Stimulated activated CD4-positive, alpha-beta T cell treated with anti-CD3 and anti-CD28 coated beads, Interleukin-15, amount 100 ng/mL, for 24 hours (primary cell): ENCODE data around the gene SGCA.

ENCODE experiments used
- DNase-seq: peaks from one replicate; pipeline ENCODE4 v3.0.0-alpha.2; 2020

Gene SGCA

DNA sequence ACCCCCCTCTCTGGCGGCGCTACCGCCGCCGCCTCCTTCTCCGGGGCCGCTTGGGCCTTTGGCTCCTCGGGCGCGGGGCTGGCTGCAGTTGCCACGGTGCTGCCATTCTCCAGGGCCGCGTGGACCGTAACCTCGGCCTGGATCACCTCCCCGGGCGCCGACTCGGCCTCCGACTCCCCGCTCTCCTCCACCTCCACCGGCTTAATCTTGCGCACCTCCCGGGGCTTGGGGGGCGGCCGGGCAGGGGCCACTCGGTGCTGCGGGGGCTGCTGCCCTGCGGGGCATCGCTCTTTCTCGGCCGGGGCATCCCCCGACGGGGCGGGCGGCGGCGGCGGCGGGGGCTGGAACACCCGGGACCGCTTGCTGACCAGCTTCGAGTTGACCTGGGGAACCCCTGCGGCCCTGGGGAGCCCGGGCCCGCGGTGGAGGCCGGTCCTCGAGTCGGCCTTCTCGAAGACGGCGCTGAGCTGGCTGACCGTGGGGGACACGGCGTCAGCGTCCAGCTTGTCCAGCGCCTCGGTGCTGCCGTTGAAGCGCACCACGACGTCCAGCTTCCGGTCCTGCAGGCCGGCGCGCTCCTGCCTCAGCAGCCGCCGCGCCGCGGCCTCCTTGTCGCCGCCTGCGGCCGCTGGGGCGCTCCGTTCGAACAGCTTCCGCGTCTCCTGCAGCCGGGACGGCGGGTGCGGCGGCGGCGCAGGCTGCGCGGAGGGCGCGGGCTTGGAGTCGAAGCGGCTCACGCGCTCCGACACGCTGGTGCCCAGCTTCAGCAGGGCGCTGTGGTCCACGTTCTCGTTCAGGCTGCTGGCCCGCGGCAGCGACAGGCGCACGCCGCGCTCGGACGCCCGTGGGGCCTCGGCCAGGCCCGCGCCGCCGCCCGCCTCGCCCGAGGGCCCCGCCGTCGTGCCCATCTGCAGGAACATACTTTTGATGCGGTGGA lies 16.1 kb upstream of the SGCA start:
- DNase-seq: peak; percentile 66

DNA sequence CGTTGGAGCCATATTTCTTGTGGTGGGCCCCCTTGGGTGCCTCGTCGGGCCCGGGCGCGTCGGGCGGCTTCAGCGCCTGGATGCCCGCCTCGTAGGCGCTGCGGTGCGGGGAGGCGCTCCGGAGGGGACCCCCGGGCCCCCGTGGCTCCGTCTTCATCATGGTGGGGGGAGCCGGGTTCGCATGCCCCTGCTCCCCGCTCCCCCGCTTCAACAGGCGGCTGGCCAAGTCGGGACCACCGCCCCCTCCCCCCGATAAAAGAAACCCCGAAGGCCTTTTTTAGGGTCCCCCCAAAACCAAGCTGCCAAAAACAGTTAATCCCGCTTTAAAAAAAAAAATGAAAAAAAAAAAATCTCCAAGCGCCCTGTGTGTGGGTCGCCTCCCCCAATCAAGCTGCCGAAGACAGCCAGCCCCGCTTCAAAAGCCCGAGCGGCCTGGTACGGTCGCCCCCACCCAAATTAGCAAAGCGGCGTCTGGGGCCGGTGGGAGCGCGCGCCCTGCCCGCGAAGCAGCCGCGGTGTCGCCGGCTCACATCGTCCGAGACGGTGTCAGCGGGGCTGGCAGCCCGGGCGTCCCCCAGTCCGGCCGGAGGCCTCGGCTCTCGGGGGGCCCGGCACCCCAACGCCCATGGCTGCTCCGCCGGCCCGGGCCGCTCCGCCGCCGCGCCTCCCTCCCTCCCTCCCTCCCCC lies 15.3 kb upstream of the SGCA start, which contains the start of gene PPP1R9B:
PPP1R9B (minus strand) TSS at position 324 of the 687 bp plus-strand sequence; CDS start at position 160, 164 bp downstream.
- DNase-seq: no peak

DNA sequence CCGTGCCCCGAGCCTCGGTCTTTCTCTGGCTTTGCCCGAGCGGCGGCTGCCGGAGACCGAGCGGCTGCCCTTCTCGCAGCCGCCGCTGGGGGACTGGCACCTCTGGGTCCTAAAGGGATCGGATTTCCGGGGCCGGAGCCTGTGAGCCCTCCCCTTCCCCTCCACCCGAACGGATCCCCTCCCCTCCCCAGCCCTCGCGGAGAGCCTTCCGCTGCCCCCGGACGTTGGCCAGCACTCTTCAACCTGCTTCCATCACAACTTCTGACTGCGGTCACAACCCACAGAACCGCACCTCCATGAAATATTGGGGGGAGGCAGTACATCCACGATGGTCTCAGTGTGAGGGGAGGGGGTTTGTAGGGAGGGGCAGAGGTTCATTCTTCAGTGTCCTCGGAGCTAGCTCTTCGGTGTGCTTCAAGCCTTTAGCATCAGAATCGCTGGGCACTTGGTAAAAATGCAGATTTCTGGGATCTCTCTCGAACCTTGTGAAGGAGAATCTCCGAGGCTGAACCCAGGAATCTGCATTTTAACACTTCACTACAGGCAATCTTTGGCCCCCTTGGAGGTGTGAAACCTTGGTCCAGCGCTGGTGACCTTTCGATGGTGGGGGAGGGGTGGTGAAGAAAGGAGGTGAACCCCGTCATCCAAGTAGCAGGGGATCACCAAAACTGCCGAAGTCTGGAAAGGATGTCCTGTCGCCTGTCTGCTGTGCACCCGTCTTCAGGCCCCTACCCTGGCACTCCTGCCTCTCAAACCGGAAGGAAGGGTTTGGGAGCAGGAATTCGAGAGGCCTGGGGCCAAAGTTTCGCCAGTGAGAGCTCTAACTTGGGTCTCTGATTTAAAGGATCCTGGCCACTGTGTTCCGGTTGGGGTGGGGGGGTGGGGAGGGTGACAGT lies 14.5 kb upstream of the SGCA start:
- peak; percentile 94 for DNase-seq

DNA sequence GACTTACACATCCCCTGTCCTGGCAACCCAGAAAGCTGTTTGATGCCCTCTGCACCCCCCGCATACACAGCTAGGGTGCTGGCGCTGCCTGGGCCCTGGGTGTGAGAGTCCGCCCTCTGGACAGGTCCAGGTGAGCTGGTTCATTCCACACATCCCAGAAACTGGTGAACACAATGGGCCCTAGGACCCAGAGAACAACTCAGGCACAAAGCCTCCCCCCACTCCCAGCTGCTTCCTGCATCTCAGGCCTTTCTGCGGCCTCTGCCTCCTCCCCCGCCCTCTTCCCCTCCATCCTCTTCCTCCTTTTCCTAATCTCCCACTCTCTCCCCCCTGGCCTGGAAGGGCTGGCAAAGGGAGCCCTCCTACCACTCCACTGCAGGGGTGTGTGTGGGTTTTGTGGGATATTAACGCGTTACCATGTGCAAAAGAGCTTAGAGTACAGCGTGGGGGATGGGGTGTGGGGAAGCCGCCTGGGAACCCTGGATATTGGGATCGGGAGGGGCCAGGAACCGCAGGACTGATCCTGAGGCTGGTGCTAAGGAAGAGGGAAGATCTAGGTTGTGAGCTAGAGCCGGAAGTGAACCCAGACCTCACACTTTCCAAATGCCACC lies 13.8 kb upstream of the SGCA start:
- peak; percentile 68 for DNase-seq

DNA sequence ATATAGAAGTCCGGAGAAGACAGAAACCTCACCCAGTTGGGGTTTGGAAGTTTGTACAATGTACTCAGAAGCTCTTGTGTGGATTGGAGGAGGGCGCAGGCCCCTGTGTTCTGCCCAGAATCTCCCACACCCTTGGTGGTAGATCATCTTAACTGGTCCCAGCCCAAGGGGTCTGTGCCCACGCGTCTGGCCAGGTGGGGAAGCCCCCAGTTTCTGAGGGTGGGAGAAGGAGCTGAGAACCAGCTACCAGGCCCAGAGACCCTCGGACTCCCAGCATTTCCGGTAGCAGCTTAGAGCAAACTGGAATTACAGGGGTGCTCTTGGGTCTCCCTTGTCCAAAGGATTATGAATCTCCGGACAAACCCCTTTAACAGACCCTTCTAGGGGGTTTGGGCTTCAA lies 13.1 kb upstream of the SGCA start:
- DNase-seq: no peak

DNA sequence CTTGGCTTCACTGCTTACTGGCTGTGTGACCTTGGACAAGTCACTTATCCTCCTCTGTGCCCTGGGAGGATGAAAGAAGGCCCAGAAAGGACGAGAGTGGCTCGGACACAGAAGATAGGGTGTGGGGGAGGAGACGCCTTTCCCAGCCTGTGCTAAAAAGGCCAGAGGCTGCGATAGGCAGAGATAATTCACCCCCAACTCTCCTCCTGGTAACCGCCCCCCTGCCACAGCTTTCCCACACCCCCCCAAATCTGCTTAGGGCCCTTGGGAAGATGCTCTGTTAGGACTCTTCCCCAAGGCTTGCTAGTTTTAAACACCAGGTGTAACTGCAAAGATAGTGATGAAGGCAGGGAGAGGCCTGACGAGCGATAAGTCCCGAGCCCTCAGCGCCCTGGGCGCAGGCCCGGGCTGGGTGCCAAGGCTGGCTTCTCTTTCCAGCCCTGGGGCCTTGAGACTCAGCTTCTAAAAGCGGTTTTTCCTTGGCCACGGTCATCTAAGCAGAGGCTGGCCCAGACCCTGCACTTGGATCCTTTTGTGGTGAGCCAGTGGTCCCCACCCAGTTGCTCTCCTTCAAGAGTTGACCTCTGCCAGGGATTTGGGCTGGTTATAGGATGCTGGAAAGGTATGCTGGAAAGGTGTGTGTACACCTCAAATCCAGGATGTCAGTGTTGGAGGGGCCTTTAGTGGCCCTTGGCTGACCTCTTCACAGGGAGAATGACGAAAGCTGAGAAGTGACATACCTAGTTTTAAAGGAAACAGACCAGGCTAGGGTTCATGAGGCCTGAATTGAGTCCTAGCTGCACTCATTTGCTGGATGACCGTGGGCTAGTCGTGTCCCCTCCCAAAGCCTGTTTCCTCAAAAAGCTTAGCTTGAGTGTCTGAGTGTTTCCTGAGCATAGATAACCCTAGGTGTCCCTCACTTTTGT lies 11.9 kb upstream of the SGCA start:
- DNase-seq: no peak

DNA sequence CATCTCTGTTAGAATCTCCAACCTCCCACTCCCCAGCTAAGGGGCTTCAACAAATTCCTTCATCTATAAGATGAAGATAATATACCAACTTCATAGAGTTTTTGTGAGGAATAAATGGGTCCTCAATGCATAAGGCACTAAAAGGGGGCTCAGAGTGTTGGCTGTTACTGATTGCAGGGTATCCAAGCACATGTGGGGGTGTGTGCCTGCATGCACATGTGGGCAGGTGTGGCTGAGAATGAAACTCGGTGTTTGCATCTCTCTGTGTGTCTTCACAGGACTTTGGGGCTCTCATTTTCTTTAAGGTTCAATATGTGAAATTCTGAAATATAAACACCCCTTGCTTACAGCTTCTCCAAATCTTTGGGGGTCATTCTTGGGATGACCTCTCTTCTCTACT lies 11.2 kb upstream of the SGCA start:
- DNase-seq: no peak

DNA sequence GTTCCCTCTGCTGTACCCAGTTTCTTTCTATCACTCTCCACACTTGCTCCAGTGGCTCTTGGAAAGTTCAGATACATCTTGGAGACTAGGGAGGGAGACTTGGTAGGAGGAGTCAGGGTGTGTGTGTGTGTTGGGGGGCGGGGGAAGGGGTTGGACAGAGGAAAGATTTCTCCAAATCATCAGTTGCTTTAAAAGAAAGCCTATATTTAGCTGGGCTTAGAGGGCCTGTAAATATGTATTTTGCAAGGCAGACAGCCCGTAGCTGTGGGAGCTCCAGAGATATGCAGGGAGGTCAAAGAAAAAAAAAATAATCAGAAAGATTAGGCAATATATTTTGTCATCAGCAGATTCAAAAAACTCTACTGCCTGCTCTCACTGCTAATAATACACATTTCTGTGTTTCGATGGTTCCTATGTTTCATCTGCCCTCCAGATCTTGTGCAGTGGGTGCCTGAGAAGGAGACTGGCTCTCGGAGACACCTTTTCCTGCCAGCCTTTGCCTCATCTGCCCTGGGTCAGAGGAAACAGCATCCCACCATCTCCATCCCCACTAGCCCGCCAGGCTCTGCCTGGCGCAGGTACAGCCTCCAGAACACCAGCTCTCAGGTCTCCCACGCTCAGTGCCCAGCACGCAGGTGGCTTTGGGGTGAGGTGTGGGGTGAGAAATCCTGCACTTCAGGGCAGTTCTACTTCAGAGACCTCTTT lies 10.5 kb upstream of the SGCA start:
- no peak for DNase-seq

- DNase-seq: no peak
Observed at GRCh38 chr17:50157891-50158290, 7.9 kb upstream of the SGCA start.

- peak; percentile 96 for DNase-seq
Observed at GRCh38 chr17:50161023-50161910, 4.5 kb upstream of the SGCA start.

GRCh38 chr17:50161911-50162288 lies 3.9 kb upstream of the SGCA start:
- no peak for DNase-seq

DNA sequence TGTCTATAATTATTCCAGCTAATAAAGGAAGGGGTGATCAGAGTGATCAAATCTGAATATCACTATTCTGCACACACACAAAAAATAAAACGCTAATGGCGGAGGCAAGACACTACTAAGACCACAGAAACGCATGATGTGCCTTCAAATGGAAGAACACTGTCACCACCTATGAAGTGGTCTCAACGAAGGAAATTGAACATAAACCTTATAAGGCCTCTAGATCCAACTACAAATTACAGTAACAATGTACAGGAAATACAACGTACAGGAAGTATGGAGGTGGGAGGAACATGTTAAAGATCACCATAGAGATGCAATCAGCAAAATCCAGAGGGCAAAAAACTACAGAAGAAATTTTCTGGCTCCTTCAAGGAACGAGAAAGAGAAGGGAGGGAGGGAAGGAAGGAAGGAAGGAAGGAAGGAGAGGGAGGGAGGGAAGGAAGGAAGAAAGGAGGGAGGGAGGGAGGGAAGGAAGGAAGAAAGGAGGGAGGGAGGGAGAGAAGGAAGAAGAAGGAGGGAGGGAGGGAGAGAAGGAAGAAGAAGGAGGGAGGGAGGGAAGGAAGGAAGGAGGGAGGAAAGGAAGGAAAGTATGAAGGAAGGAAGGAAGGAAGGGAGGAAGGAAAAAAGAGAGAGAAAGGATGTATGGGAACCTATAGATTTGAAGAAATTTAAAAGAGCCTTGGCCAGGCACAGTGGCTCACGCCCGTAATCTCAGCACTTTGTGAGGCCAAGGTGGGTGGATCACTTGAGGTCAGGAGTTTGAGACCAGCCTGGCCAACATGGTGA lies 3.1 kb upstream of the SGCA start:
- DNase-seq: no peak

DNA sequence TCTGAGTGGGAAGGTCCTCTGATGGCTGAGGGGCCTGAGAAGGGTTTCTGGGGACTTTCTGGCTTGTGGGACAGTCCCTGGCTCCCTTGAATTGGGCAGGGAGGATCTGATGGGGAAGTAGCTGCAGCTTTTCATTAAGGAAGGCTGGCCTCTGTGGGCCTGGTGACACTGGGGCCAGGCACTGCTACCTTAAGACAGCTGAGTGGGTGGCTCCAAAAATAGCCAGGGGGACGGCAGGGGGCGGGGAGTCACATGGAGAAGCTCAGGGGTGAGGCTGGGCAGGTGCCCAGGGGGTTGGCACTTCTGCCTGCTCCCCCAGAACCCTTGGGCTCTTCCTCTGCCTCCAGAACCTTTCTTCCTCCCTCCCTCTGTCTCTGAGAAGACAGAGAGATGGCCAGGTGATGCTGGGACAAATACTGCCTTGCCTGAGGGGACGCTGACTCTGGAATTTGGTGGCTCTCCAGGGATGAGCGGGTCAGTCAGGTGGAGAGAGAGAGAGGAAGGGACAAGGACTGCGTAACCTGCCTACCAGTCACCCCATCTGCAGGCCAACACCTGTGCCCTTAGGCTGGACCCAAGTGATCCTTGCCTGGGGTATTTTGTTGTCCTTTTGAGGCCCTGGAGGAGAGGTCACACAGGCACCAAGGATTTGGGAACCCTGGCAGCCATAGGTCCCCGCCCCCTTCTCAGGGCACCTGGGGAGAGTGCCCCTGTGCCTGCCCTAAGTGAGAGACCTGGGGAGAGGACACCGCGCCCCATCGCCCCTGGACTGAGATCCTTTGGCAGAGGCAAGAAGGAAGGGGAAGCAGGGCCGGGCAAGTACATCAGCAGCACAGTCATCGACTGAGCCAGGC lies 1.7 kb upstream of the SGCA start:
- DNase-seq: no peak

GRCh38 chr17:50164697-50164988 lies 1.2 kb upstream of the SGCA start:
- no peak for DNase-seq

DNA sequence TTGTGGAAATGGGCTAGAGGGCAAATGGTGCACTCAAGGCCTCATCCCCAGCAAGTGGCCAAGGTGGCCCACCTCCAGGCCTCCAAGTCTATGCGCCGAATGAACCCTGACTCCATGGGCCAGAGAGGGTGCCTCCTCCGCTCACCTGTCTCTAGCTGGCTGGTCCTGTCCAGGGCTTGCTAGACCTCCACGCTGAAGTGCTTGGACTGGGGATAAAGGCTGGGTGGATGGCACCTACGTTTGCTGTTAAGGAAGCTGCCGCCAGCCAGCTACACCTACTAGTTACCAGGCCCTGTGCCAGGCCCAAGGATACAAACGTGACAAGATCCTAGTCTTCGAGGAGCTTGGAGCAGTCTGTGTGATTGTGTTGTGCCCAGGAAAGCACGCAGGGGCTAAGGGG lies 739 bp upstream of the SGCA start:
- DNase-seq: no peak

- DNase-seq: no peak
Observed at GRCh38 chr17:50165466-50165865, 339 bp upstream of the SGCA start.

GRCh38 chr17:50166518-50167181 lies 845 bp downstream of the SGCA start:
- no peak for DNase-seq

DNA sequence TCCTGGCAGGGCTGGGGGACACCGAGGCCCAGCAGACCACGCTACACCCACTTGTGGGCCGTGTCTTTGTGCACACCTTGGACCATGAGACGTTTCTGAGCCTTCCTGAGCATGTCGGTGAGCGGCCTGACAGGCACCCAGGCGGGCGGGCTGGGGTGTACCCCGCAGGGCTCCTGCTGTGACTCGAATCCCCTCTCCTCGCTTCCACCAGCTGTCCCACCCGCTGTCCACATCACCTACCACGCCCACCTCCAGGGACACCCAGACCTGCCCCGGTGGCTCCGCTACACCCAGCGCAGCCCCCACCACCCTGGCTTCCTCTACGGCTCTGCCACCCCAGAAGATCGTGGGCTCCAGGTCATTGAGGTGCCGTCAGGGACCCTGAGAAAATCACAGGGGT lies 1.6 kb downstream of the SGCA start:
- DNase-seq: no peak
